H1 (cell line): ENCODE measurements around the gene PCDHGA1. TPM values are rescaled to one million over a fixed set of nuclear protein-coding genes. Genes with fewer than 3 reads are reported as not detected.
A peak's percentile ranks its signal among the peaks of the same experiment; 100 is the strongest.

Experiments
- CBX5 ChIP-seq: fragments of 300-800, 300-1000 bp; sonication (generic); IDR thresholded peaks from 2 replicates; pipeline ENCODE4 v1.7.1; 2016; ENCODE audit warnings: antibody characterized with exemption, low read length, low read depth
- CBX8 ChIP-seq: fragments of 300-800, 300-1000 bp; sonication (generic); IDR thresholded peaks from 2 replicates; pipeline ENCODE4 v1.7.1; 2016; ENCODE audit warnings: low read depth, low read length, borderline replicate concordance
- EP300 ChIP-seq, 2 experiments: IDR thresholded peaks; 1 replicate in 1 of 2; 2 replicates in 1 of 2; pipeline ENCODE4 v1.6.1; 2011 to 2012; ENCODE audit warnings: low read depth in 2 of 2, low read length in 2 of 2, mild to moderate bottlenecking in 2 of 2, borderline replicate concordance in 1 of 2, inconsistent platforms in 1 of 2, moderate library complexity in 1 of 2
- JUND ChIP-seq: IDR thresholded peaks from 2 replicates; pipeline ENCODE4 v1.6.1; 2011; ENCODE audit warnings: mild to moderate bottlenecking, improper control_type of control experiment, low read length
- NRF1 ChIP-seq: IDR thresholded peaks from 2 replicates; pipeline ENCODE4 v1.6.1; 2011; ENCODE audit warnings: mild to moderate bottlenecking, low read depth, low read length, improper control_type of control experiment
- SIN3A ChIP-seq, 2 experiments: IDR thresholded peaks in 1 of 2; conservative IDR thresholded peaks in 1 of 2; 2 replicates each; pipeline ENCODE4 v1.6.1; 2011 to 2012; ENCODE audit warnings: low read length in 2 of 2, improper control_type of control experiment in 1 of 2, low read depth in 1 of 2, mild to moderate bottlenecking in 1 of 2
- polyA plus RNA-seq, 7 experiments: library from polyadenylated mRNA; depleted of rRNA in 3 of 7; stranded (reverse) in 5 of 7; unstranded in 2 of 7; fragments of >200 nt in 5 of 7; fragments of 200-250 nt in 2 of 7; gene quantifications; 1 replicate in 5 of 7; 2 replicates in 1 of 7; 4 replicates in 1 of 7; pipeline versions ENCODE4 v1.2.1 to v1.2.3, GENCODE V29; 2011 to 2013; ENCODE audit warnings: missing spikeins in 2 of 7, mixed read lengths in 2 of 7
- total RNA-seq: library from RNA; stranded (reverse); fragmentation: NEBNext Ultra II Directional; extraction: Animal tissue kit (Norgen Biotek cat#: 25700); gene quantifications from 2 replicates; pipeline ENCODE4 v1.2.1, GENCODE V29; 2021

Gene PCDHGA1
- total and polyA plus RNA-seq, 2 of the 8 experiments (the other 6 are each of a cell fraction or from before 2014, with no cell fraction given): 0.57 to 0.89 TPM

- TF ChIP-seq EP300 (IDR thresholded peaks at IDR 0.05; ENCODE audit: borderline replicate concordance in 1 of 2, low read depth in 2 of 2, low read length in 2 of 2): peak in 1 of 2 experiments; percentile 72; a peak in 1 of 3 replicates
- peak in 1 of 2 experiments; percentile 15; a peak in 1 of 4 replicates for TF ChIP-seq SIN3A (conservative IDR thresholded peaks at IDR 0.05 in 1 of 2, IDR thresholded peaks at IDR 0.05 in 1 of 2; ENCODE audit: low read depth in 1 of 2, low read length in 2 of 2)
- no peak for TF ChIP-seq CBX8
- no peak for TF ChIP-seq NRF1
- no peak for TF ChIP-seq CBX5
- TF ChIP-seq JUND: 0 out of 2 replicates have a peak, but pooled peaks have one; percentile 15
Measured at GRCh38 chr5:141514330-141515133, 184.2 kb downstream of the PCDHGA1 start (continued).
